HG03439 (cell line): ENCODE measurements around the gene WASF1.
"Not testable (repeated sequence)": the region's sequence is repeated elsewhere in the genome, so short reads cannot be mapped to it uniquely, and the experiment has no call there.

Source experiments
- ATAC-seq: cut with Tn5 transposase; IDR thresholded peaks from one replicate; pipeline ENCODE4 v1.9.1; 2021; ENCODE audit warnings: mild to moderate bottlenecking, moderate library complexity; ENCODE audit not compliant: unreplicated experiment

The WASF1 gene

GRCh38 chr6:110095101-110095500, 84.4 kb downstream of the WASF1 start:
- ATAC-seq, result no peak

GRCh38 chr6:110093981-110094380, 85.5 kb downstream of the WASF1 start:
- no peak for ATAC-seq

- ATAC-seq, result no peak
Observed at GRCh38 chr6:110090876-110091275, 88.6 kb downstream of the WASF1 start.

- ATAC-seq, result no peak
Observed at GRCh38 chr6:110089323-110089722, 90.1 kb downstream of the WASF1 start.

- ATAC-seq, result no peak
Observed at GRCh38 chr6:110085285-110085684, 94.2 kb downstream of the WASF1 start.

GRCh38 chr6:110083875-110084585, 95.4 kb downstream of the WASF1 start:
- no peak for ATAC-seq

GRCh38 chr6:110075406-110075805, 104.1 kb downstream of the WASF1 start:
- no peak for ATAC-seq

GRCh38 chr6:110073474-110073873, 106.0 kb downstream of the WASF1 start:
- ATAC-seq, result not testable (repeated sequence)

GRCh38 chr6:110068592-110068967, 110.9 kb downstream of the WASF1 start:
- no peak for ATAC-seq

GRCh38 chr6:110067837-110068591, 111.5 kb downstream of the WASF1 start:
- no peak for ATAC-seq

GRCh38 chr6:110064744-110065524, 114.5 kb downstream of the WASF1 start:
- no peak for ATAC-seq

GRCh38 chr6:110063594-110064263, 115.7 kb downstream of the WASF1 start:
- ATAC-seq, result no peak

- no peak for ATAC-seq
Observed at GRCh38 chr6:110055387-110055735, 124.1 kb downstream of the WASF1 start.

- no peak for ATAC-seq
Observed at GRCh38 chr6:110054664-110055386, 124.6 kb downstream of the WASF1 start.

GRCh38 chr6:110053395-110054240, 125.9 kb downstream of the WASF1 start:
- ATAC-seq, result no peak

- ATAC-seq, result no peak
Observed at GRCh38 chr6:110050440-110050813, 129.0 kb downstream of the WASF1 start.
